HCT116 (cell line): ENCODE data around the gene NNT.
"Not testable (repeated sequence)": the region's sequence is repeated elsewhere in the genome, so short reads cannot be mapped to it uniquely, and the experiment has no call there.

Experiments used
- ATF3 ChIP-seq: IDR thresholded peaks from 2 replicates; pipeline ENCODE4 v1.6.1; 2012
- CBX3 ChIP-seq: IDR thresholded peaks from 2 replicates; pipeline ENCODE4 v1.6.1; 2012; ENCODE audit warnings: low read depth
- EGR1 ChIP-seq: IDR thresholded peaks from 2 replicates; pipeline ENCODE4 v1.6.1; 2012; ENCODE audit warnings: low read depth
- EZH2 ChIP-seq: fragments of 200-600 bp; sonication (generic); IDR thresholded peaks from 2 replicates; pipeline ENCODE4 v1.6.1; 2017; ENCODE audit warnings: antibody characterized with exemption, mixed run types
- EZH2phosphoT487 ChIP-seq: fragments of 200-600 bp; IDR thresholded peaks from 2 replicates; pipeline ENCODE4 v1.6.1; 2018; ENCODE audit warnings: antibody characterized with exemption, borderline replicate concordance
- POLR2A ChIP-seq: IDR thresholded peaks from 2 replicates; pipeline ENCODE4 v1.7.0; 2011; ENCODE audit warnings: borderline replicate concordance; ENCODE audit not compliant: insufficient read depth, insufficient read length; ENCODE audit errors: extremely low read depth
- POLR2AphosphoS5 ChIP-seq: IDR thresholded peaks from 2 replicates; pipeline ENCODE4 v1.6.1; 2011; ENCODE audit warnings: mild to moderate bottlenecking, low read depth, low read length, moderate library complexity
- RAD21 ChIP-seq: IDR thresholded peaks from 2 replicates; pipeline ENCODE4 v1.6.1; 2012; ENCODE audit warnings: low read depth, mild to moderate bottlenecking
- REST ChIP-seq: IDR thresholded peaks from 2 replicates; pipeline ENCODE4 v1.6.1; 2012; ENCODE audit warnings: low read depth
- SIN3A ChIP-seq: IDR thresholded peaks from 2 replicates; pipeline ENCODE4 v1.6.1; 2012; ENCODE audit warnings: low read depth
- SP1 ChIP-seq: IDR thresholded peaks from 2 replicates; pipeline ENCODE4 v1.6.1; 2012; ENCODE audit warnings: low read depth
- YY1 ChIP-seq: IDR thresholded peaks from 2 replicates; pipeline ENCODE4 v1.6.1; 2011; ENCODE audit warnings: low read length, low read depth, moderate library complexity, mild to moderate bottlenecking; ENCODE audit not compliant: insufficient replicate concordance; ENCODE audit errors: extremely low read depth
- TF ChIP-seq, protein P1 (sequence below), 3 experiments: fragments of 200-600 bp in 1 of 3; sonication (generic) in 1 of 3; IDR thresholded peaks in 2 of 3; conservative IDR thresholded peaks in 1 of 3; 2 replicates each; pipeline ENCODE4 v1.5.1; 2012 to 2017; ENCODE audit warnings: low read depth in 2 of 3, low read length in 2 of 3, antibody characterized with exemption in 1 of 3, borderline replicate concordance in 1 of 3, control low read depth in 1 of 3, mild to moderate bottlenecking in 1 of 3, mixed read lengths in 1 of 3, mixed run types in 1 of 3, moderate library complexity in 1 of 3; ENCODE audit not compliant: insufficient read depth in 1 of 3
- TF ChIP-seq, protein P2 (sequence below): IDR thresholded peaks from 2 replicates; pipeline ENCODE4 v1.6.1; 2012

DNA sequence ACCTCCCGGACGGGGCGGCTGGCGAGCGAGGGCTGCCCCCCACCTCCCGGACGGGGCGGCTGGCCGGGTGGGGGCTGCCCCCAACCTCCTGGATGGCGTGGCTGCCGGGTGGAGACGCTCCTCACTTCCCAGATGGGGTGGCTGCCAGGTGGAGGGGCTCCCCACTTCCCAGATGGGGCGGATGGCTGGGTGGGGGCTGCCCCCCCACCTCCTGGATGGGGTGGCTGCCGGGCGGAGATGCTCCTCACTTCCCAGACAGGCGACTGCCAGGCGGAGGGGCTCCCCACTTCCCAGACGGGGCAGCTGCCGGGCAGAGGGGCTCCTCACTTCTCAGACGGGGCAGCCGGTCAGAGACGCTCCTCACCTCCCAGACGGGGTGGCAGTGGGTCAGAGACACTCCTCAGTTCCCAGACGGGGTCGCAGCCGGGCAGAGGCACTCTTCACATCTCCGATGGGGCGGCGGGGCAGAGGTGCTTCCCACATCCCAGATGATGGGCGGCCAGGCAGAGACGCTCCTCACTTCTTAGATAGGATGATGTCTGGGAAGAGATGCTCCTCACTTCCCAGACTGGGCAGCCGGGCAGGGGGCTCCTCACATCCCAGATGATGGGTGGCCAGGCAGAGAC is 143.1 kb downstream of the NNT start:
- TF ChIP-seq REST, EZH2, RAD21, EGR1, POLR2A, POLR2AphosphoS5, CBX3, SIN3A, SP1, ATF3, YY1, EZH2phosphoT487: not testable (repeated sequence)
- TF ChIP-seq, protein P1, sequence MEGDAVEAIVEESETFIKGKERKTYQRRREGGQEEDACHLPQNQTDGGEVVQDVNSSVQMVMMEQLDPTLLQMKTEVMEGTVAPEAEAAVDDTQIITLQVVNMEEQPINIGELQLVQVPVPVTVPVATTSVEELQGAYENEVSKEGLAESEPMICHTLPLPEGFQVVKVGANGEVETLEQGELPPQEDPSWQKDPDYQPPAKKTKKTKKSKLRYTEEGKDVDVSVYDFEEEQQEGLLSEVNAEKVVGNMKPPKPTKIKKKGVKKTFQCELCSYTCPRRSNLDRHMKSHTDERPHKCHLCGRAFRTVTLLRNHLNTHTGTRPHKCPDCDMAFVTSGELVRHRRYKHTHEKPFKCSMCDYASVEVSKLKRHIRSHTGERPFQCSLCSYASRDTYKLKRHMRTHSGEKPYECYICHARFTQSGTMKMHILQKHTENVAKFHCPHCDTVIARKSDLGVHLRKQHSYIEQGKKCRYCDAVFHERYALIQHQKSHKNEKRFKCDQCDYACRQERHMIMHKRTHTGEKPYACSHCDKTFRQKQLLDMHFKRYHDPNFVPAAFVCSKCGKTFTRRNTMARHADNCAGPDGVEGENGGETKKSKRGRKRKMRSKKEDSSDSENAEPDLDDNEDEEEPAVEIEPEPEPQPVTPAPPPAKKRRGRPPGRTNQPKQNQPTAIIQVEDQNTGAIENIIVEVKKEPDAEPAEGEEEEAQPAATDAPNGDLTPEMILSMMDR (IDR thresholded peaks at IDR 0.05 in 2 of 3, conservative IDR thresholded peaks at IDR 0.05 in 1 of 3; ENCODE audit: borderline replicate concordance in 1 of 3, insufficient read depth in 1 of 3, low read depth in 2 of 3, low read length in 2 of 3), result not testable (repeated sequence)
- TF ChIP-seq, protein P2, sequence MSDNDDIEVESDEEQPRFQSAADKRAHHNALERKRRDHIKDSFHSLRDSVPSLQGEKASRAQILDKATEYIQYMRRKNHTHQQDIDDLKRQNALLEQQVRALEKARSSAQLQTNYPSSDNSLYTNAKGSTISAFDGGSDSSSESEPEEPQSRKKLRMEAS, result not testable (repeated sequence)
